H9 (cell line): ENCODE data around the gene NMU. TPM values are rescaled to one million over a fixed set of nuclear protein-coding genes. Genes with fewer than 3 reads are reported as not detected.

Experiments
- DNase-seq: peaks from one replicate; pipeline ENCODE4 v3.0.0-alpha.2; 2017
- H2AFZ ChIP-seq: one replicate; pipeline ENCODE4 v1.6.1; 2013; ENCODE audit warnings: mild to moderate bottlenecking, low read length, control low read depth, moderate library complexity
- H2AK5ac ChIP-seq: 2 replicates; pipeline ENCODE4 v1.6.1; 2013; ENCODE audit warnings: low read length, control low read depth, mixed read lengths; ENCODE audit not compliant: insufficient read length
- H2BK120ac ChIP-seq: one replicate; pipeline ENCODE4 v1.6.1; 2013; ENCODE audit warnings: low read depth, mild to moderate bottlenecking, low read length, control low read depth, inconsistent platforms; ENCODE audit not compliant: poor library complexity, severe bottlenecking
- H2BK12ac ChIP-seq: 2 replicates; pipeline ENCODE4 v1.6.1; 2013; ENCODE audit warnings: low read length, control low read depth, mixed read lengths, low read depth; ENCODE audit not compliant: insufficient read length
- H2BK15ac ChIP-seq: 2 replicates; pipeline ENCODE4 v1.6.1; 2013; ENCODE audit warnings: low read depth, low read length, control low read depth
- H2BK20ac ChIP-seq: one replicate; pipeline ENCODE4 v1.6.1; 2013; ENCODE audit warnings: low read depth, mild to moderate bottlenecking, low read length, control low read depth, inconsistent platforms; ENCODE audit not compliant: poor library complexity, severe bottlenecking
- H2BK5ac ChIP-seq: 2 replicates; pipeline ENCODE4 v1.6.1; 2013; ENCODE audit warnings: low read length, control low read depth, mixed read lengths; ENCODE audit not compliant: insufficient read length
- H3K14ac ChIP-seq: 2 replicates; pipeline ENCODE4 v1.6.1; 2013; ENCODE audit warnings: low read length, control low read depth; ENCODE audit not compliant: insufficient read depth
- H3K18ac ChIP-seq: 2 replicates; pipeline ENCODE4 v1.6.1; 2013; ENCODE audit warnings: low read depth, mild to moderate bottlenecking, mixed read lengths, low read length, control low read depth; ENCODE audit not compliant: insufficient read length
- H3K23ac ChIP-seq: 2 replicates; pipeline ENCODE4 v1.6.1; 2013; ENCODE audit warnings: low read length, control low read depth, mixed read lengths, low read depth; ENCODE audit not compliant: insufficient read length
- H3K23me2 ChIP-seq: 2 replicates; pipeline ENCODE4 v1.6.1; 2013; ENCODE audit warnings: low read depth, mild to moderate bottlenecking, mixed read lengths, low read length, control low read depth; ENCODE audit not compliant: insufficient read length, poor library complexity, severe bottlenecking
- H3K27ac ChIP-seq: 2 replicates; pipeline ENCODE4 v1.5.1; 2013; ENCODE audit warnings: low read length, control low read depth, mixed read lengths, low read depth; ENCODE audit not compliant: insufficient read length
- H3K27me3 ChIP-seq: 2 replicates; pipeline ENCODE4 v1.6.1; 2013; ENCODE audit warnings: low read length, control low read depth, inconsistent platforms; ENCODE audit not compliant: insufficient read depth
- H3K4ac ChIP-seq: 2 replicates; pipeline ENCODE4 v1.6.1; 2013; ENCODE audit warnings: low read depth, mild to moderate bottlenecking, control low read depth, inconsistent platforms, low read length, moderate library complexity
- H3K4me1 ChIP-seq: 2 replicates; pipeline ENCODE4 v1.6.1; 2013; ENCODE audit warnings: low read length, control low read depth, inconsistent platforms; ENCODE audit not compliant: insufficient read depth
- H3K4me2 ChIP-seq: 2 replicates; pipeline ENCODE4 v1.6.1; 2013; ENCODE audit warnings: low read length, control low read depth, mixed read lengths; ENCODE audit not compliant: insufficient read length, insufficient read depth
- H3K56ac ChIP-seq: 2 replicates; pipeline ENCODE4 v1.6.1; 2013; ENCODE audit warnings: low read depth, mild to moderate bottlenecking, mixed read lengths, low read length, control low read depth; ENCODE audit not compliant: insufficient read length
- H3K79me1 ChIP-seq: 2 replicates; pipeline ENCODE4 v1.6.1; 2013; ENCODE audit warnings: low read depth, mild to moderate bottlenecking, moderate library complexity, low read length, control low read depth, inconsistent platforms; ENCODE audit not compliant: insufficient read depth, poor library complexity, severe bottlenecking
- H3K79me2 ChIP-seq: 2 replicates; pipeline ENCODE4 v1.6.1; 2013; ENCODE audit warnings: low read length, control low read depth, inconsistent platforms; ENCODE audit not compliant: insufficient read depth
- H3K9ac ChIP-seq: 2 replicates; pipeline ENCODE4 v1.6.1; 2013; ENCODE audit warnings: low read length, control low read depth, mixed read lengths; ENCODE audit not compliant: insufficient read length; ENCODE audit errors: extremely low read depth
- H3K9me3 ChIP-seq: one replicate; pipeline ENCODE4 v1.6.1; 2013; ENCODE audit warnings: low read depth, low read length, inconsistent platforms; ENCODE audit not compliant: control insufficient read depth
- H3T11ph ChIP-seq: one replicate; pipeline ENCODE4 v1.6.1; 2013; ENCODE audit warnings: mild to moderate bottlenecking, low read length, control low read depth, inconsistent platforms
- H4K20me1 ChIP-seq: one replicate; pipeline ENCODE4 v1.6.1; 2013; ENCODE audit not compliant: control insufficient read depth, insufficient read length, insufficient read depth
- H4K5ac ChIP-seq: 2 replicates; pipeline ENCODE4 v1.6.1; 2013; ENCODE audit warnings: low read depth, mild to moderate bottlenecking, mixed read lengths, low read length, control low read depth; ENCODE audit not compliant: insufficient read length
- H4K8ac ChIP-seq: replicated peaks from 2 replicates; pipeline ENCODE4 v1.6.1; 2013; ENCODE audit warnings: low read length, control low read depth, mixed read lengths, low read depth; ENCODE audit not compliant: insufficient read length
- H4K91ac ChIP-seq: 2 replicates; pipeline ENCODE4 v1.6.1; 2013; ENCODE audit warnings: low read depth, mild to moderate bottlenecking, moderate library complexity, mixed read lengths, low read length, control low read depth; ENCODE audit not compliant: insufficient read length
- H3K27ac Mint-ChIP-seq, 3 experiments: 2 replicates in 2 of 3; 3 replicates in 1 of 3; pipeline ENCODE4 v1.8.0; 2020 to 2021; ENCODE audit warnings: mixed read lengths in 3 of 3, mild to moderate bottlenecking in 1 of 3, moderate library complexity in 1 of 3
- H3K27me3 Mint-ChIP-seq: 2 replicates; pipeline ENCODE4 v1.8.0; 2021; ENCODE audit warnings: low read depth, mild to moderate bottlenecking, moderate library complexity, mixed read lengths
- H3K36me3 Mint-ChIP-seq, 3 experiments: 2 replicates in 2 of 3; 3 replicates in 1 of 3; pipeline ENCODE4 v1.8.0; 2020 to 2021; ENCODE audit warnings: low read depth in 3 of 3, mixed read lengths in 3 of 3; ENCODE audit not compliant: insufficient read depth in 1 of 3
- H3K4me1 Mint-ChIP-seq, 2 experiments: 2 replicates each; pipeline ENCODE4 v1.8.0; 2020; ENCODE audit warnings: mixed read lengths in 2 of 2
- H3K4me3 Mint-ChIP-seq, 2 experiments: 2 replicates in 1 of 2; 3 replicates in 1 of 2; pipeline ENCODE4 v1.8.0; 2020 to 2021; ENCODE audit warnings: mild to moderate bottlenecking in 2 of 2, mixed read lengths in 2 of 2, moderate library complexity in 1 of 2
- H3K9me3 Mint-ChIP-seq, 2 experiments: 2 replicates in 1 of 2; 3 replicates in 1 of 2; pipeline ENCODE4 v1.8.0; 2020; ENCODE audit warnings: mild to moderate bottlenecking in 2 of 2, mixed read lengths in 2 of 2, moderate library complexity in 1 of 2
- CTCF ChIP-seq: fragments of 200-600 bp; sonication (generic); conservative IDR thresholded peaks from 3 replicates; pipeline ENCODE4 v1.8.0; 2021; ENCODE audit warnings: antibody characterized with exemption, mild to moderate bottlenecking
- WGBS: extraction: QIAGEN DNeasy Blood & Tissue Kit; methylation state at CpG from one replicate; pipeline ENCODE4 v1.1.7; 2013; ENCODE audit warnings: missing lambda C conversion rate, low lambda C conversion rate, mixed read lengths; ENCODE audit not compliant: insufficient read length; ENCODE audit errors: extremely low coverage; 5-methylcytosine and 5-hydroxymethylcytosine counted together
- total RNA-seq: library from RNA; stranded (reverse); gene quantifications from 2 replicates; pipeline ENCODE4 v1.2.1, GENCODE V29; 2021

The NMU gene
- total RNA-seq, 1 experiment from 2014 or later, result 12.9 TPM

GRCh38 chr4:55610381-55610780 is 25.7 kb downstream of the NMU start:
- Histone ChIP-seq H4K91ac (no peak overlapping the region), H4K20me1 (no peaks in the 10 kb centered on the region), H3K56ac (no peak overlapping the region), H4K8ac (no peak overlapping the region), H3K27ac (no peak overlapping the region), H2BK5ac (no peak overlapping the region), H2AK5ac (no peak overlapping the region), H2BK15ac (no peak overlapping the region), H2BK12ac (no peak overlapping the region), H2BK120ac (no peak overlapping the region), H3K9ac (no peak overlapping the region), H4K5ac (no peak overlapping the region), H3K23me2 (no peaks in the 10 kb centered on the region), H2BK20ac (no peak overlapping the region), H2AFZ (no peak overlapping the region), H3K79me1 (no peaks in the 10 kb centered on the region), H3K4me2 (no peak overlapping the region), H3K18ac (no peak overlapping the region), H3K4me1 (no peaks in the 10 kb centered on the region), H3K9me3 (no peaks in the 10 kb centered on the region), H3K79me2 (no peaks in the 10 kb centered on the region), H3K4ac (no peak overlapping the region), H3K23ac (no peak overlapping the region), H3K14ac (no peak overlapping the region), H3K27me3 (no peaks in the 10 kb centered on the region), H3T11ph (no peak overlapping the region)
- Mint-ChIP-seq H3K27ac (no peak overlapping the region), H3K36me3 (peaks cover 0 to 6% (median 0%) of the 10 kb centered on the region in 3 experiments; a peak in 1 of 7 replicates), H3K27me3 (no peaks in the 10 kb centered on the region), H3K9me3 (no peaks in the 10 kb centered on the region), H3K4me3 (no peak overlapping the region), H3K4me1 (peaks cover 9 to 12% of the 10 kb centered on the region in 2 experiments)
- no CpG with 5 or more reads among the region's 2 CpGs for WGBS
- no peak for TF ChIP-seq CTCF
- no peak for DNase-seq
